ENCODE data around the gene LPP. TPM values are rescaled to one million over a fixed set of nuclear protein-coding genes. Genes with fewer than 3 reads are reported as not detected.

LPP gene
- total RNA-seq, 1 experiment from 2014 or later, result 120 TPM

GRCh38 chr3:188728371-188728896, 574.5 kb downstream of the LPP start:
- TF ChIP-seq, protein P1, sequence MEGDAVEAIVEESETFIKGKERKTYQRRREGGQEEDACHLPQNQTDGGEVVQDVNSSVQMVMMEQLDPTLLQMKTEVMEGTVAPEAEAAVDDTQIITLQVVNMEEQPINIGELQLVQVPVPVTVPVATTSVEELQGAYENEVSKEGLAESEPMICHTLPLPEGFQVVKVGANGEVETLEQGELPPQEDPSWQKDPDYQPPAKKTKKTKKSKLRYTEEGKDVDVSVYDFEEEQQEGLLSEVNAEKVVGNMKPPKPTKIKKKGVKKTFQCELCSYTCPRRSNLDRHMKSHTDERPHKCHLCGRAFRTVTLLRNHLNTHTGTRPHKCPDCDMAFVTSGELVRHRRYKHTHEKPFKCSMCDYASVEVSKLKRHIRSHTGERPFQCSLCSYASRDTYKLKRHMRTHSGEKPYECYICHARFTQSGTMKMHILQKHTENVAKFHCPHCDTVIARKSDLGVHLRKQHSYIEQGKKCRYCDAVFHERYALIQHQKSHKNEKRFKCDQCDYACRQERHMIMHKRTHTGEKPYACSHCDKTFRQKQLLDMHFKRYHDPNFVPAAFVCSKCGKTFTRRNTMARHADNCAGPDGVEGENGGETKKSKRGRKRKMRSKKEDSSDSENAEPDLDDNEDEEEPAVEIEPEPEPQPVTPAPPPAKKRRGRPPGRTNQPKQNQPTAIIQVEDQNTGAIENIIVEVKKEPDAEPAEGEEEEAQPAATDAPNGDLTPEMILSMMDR (IDR thresholded peaks at IDR 0.05; ENCODE audit: insufficient read depth in 1 of 2, low read depth in 1 of 2, low read length in 1 of 2, severe bottlenecking in 1 of 2, unreplicated experiment in 1 of 2), result no peak
- peaks cover 8% of the 10 kb centered on the region for H3K4me1 Mint-ChIP-seq (ENCODE audit: low read depth, unreplicated experiment)
- DNase-seq, result no peak
- H3K27me3 ChIP-seq (replicated peaks; ENCODE audit: control insufficient read depth, insufficient read depth, low read length), result no peaks in the 10 kb centered on the region
- no peaks in the 10 kb centered on the region for H3K9me3 ChIP-seq
- H3K4me3 ChIP-seq (ENCODE audit: low read depth, low read length), result no peak overlapping the region
- H3K4me3 Mint-ChIP-seq (ENCODE audit: unreplicated experiment), result no peak overlapping the region
- intact Hi-C loops (cut with micrococcal nuclease; ENCODE audit: unreplicated experiment), result no loop called here
- H3K4me1 ChIP-seq, result peaks cover 13% of the 10 kb centered on the region; the same call in 1 of the 2 replicates
- peaks cover 33% of the 10 kb centered on the region for H3K36me3 Mint-ChIP-seq (ENCODE audit: insufficient read depth, unreplicated experiment)
- peak overlapping the region; percentile 13 for H3K27ac Mint-ChIP-seq (ENCODE audit: unreplicated experiment)
- ChIA-PET POLR2A (interaction anchor here (0.6 kb wide), 1 partner anchor 228 kb away, joined by 3 read pairs; no protein-coding TSS in a partner anchor), CTCF (no interaction called here)
- BruUV-seq (replicated peaks), result no TSS peak
- no peaks in the 10 kb centered on the region for H3K27me3 Mint-ChIP-seq (ENCODE audit: insufficient read depth, unreplicated experiment)
- H3K36me3 ChIP-seq (ENCODE audit: control insufficient read depth, insufficient read depth, low read length), result no peaks in the 10 kb centered on the region
- H3K9me3 Mint-ChIP-seq (ENCODE audit: unreplicated experiment), result no peaks in the 10 kb centered on the region

DNA sequence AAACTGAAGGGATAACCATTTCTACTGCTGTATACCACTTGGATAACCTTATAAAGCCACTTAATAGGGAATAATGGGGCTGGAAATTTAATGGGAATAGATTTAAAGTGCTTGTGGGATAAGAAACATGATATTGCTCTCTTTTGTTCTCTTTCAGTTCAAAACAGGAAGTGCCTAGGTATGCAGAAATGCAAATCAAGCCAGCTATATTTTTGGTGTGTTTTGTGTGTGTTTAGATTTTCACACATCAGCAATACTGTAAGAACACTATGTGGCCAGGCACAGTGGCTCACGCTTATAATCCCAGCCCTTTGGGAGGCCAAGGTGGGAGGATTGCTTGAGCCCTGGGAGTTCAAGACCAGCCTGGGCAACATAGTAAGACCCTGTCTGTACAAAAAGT, 575.5 kb downstream of the LPP start:
- H3K4me1 Mint-ChIP-seq (ENCODE audit: low read depth, unreplicated experiment), result peaks cover 8% of the 10 kb centered on the region
- no peaks in the 10 kb centered on the region for H3K9me3 ChIP-seq

GRCh38 chr3:188734395-188734794, 580.4 kb downstream of the LPP start:
- no peak for DNase-seq
- no peak overlapping the region for H3K4me3 ChIP-seq (ENCODE audit: low read depth, low read length)
- no peaks in the 10 kb centered on the region for H3K9me3 Mint-ChIP-seq (ENCODE audit: unreplicated experiment)
- intact Hi-C loops (cut with micrococcal nuclease; ENCODE audit: unreplicated experiment), result no loop called here
- no peaks in the 10 kb centered on the region for H3K36me3 ChIP-seq (ENCODE audit: control insufficient read depth, insufficient read depth, low read length)
- no peak overlapping the region for H3K4me3 Mint-ChIP-seq (ENCODE audit: unreplicated experiment)
- ChIA-PET CTCF (no interaction called here), POLR2A (no interaction called here)
- H3K9me3 ChIP-seq, result no peaks in the 10 kb centered on the region
- peaks cover 21% of the 10 kb centered on the region for H3K36me3 Mint-ChIP-seq (ENCODE audit: insufficient read depth, unreplicated experiment)
- H3K4me1 ChIP-seq, result peaks cover 17% of the 10 kb centered on the region
- H3K4me1 Mint-ChIP-seq (ENCODE audit: low read depth, unreplicated experiment), result peaks cover 18% of the 10 kb centered on the region
- H3K27ac Mint-ChIP-seq (ENCODE audit: unreplicated experiment), result no peak overlapping the region
- no peaks in the 10 kb centered on the region for H3K27me3 Mint-ChIP-seq (ENCODE audit: insufficient read depth, unreplicated experiment)
- BruUV-seq (replicated peaks), result no TSS peak
- H3K27me3 ChIP-seq (replicated peaks; ENCODE audit: control insufficient read depth, insufficient read depth, low read length), result no peaks in the 10 kb centered on the region
- TF ChIP-seq, protein P1 (IDR thresholded peaks at IDR 0.05; ENCODE audit: insufficient read depth in 1 of 2, low read depth in 1 of 2, low read length in 1 of 2, severe bottlenecking in 1 of 2, unreplicated experiment in 1 of 2), result no peak

More for the DNA sequence above, 575.5 kb downstream of the LPP start:
- no TSS peak for BruUV-seq (replicated peaks)
- Mint-ChIP-seq H3K27me3 (ENCODE audit: insufficient read depth, unreplicated experiment) (no peaks in the 10 kb centered on the region), H3K27ac (ENCODE audit: unreplicated experiment) (no peak overlapping the region), H3K4me3 (ENCODE audit: unreplicated experiment) (no peak overlapping the region), H3K36me3 (ENCODE audit: insufficient read depth, unreplicated experiment) (peaks cover 33% of the 10 kb centered on the region), H3K9me3 (ENCODE audit: unreplicated experiment) (no peaks in the 10 kb centered on the region)
- DNase-seq, result no peak
- ChIA-PET POLR2A (no interaction called here), CTCF (no interaction called here)
- Histone ChIP-seq H3K4me3 (ENCODE audit: low read depth, low read length) (no peak overlapping the region), H3K27me3 (replicated peaks; ENCODE audit: control insufficient read depth, insufficient read depth, low read length) (no peaks in the 10 kb centered on the region), H3K4me1 (peaks cover 13% of the 10 kb centered on the region; the same call in 1 of the 2 replicates), H3K36me3 (ENCODE audit: control insufficient read depth, insufficient read depth, low read length) (no peaks in the 10 kb centered on the region)
- intact Hi-C loops (cut with micrococcal nuclease; ENCODE audit: unreplicated experiment), result no loop called here
- TF ChIP-seq, protein P1 (IDR thresholded peaks at IDR 0.05; ENCODE audit: insufficient read depth in 1 of 2, low read depth in 1 of 2, low read length in 1 of 2, severe bottlenecking in 1 of 2, unreplicated experiment in 1 of 2), result no peak

Data from Caco-2 (cell line).